HepG2 (cell line): ENCODE results near the gene MICAL3. TPM values are rescaled to one million over a fixed set of nuclear protein-coding genes. Genes with fewer than 3 reads are reported as not detected.

Experiments used
- AHDC1 ChIP-seq: sonication (generic); formaldehyde crosslinking; IDR thresholded peaks from 2 replicates; pipeline ENCODE4 v1.5.1; 2020; ENCODE audit warnings: mild to moderate bottlenecking, missing genetic modification reagents, borderline replicate concordance
- CBX5 ChIP-seq: sonication (generic); formaldehyde crosslinking; IDR thresholded peaks from 2 replicates; pipeline ENCODE4 v1.4.0; 2020; ENCODE audit warnings: missing genetic modification reagents, borderline replicate concordance
- CREM ChIP-seq, 2 experiments: sonication (generic) in 1 of 2; formaldehyde crosslinking in 1 of 2; IDR thresholded peaks; 2 replicates each; pipeline versions ENCODE4 v1.4.0 to v1.6.1; 2016 to 2020; ENCODE audit warnings: antibody characterized with exemption in 1 of 2, mild to moderate bottlenecking in 1 of 2, missing genetic modification reagents in 1 of 2
- CSRNP1 ChIP-seq: sonication (generic); formaldehyde crosslinking; IDR thresholded peaks from 2 replicates; pipeline ENCODE4 v1.8.1; 2023; ENCODE audit warnings: mild to moderate bottlenecking, missing genetic modification reagents
- JUN ChIP-seq: sonication (generic); formaldehyde crosslinking; IDR thresholded peaks from 2 replicates; pipeline ENCODE4 v1.4.0; 2020; ENCODE audit warnings: mild to moderate bottlenecking, missing genetic modification reagents
- JUND ChIP-seq: sonication (generic); formaldehyde crosslinking; IDR thresholded peaks from 2 replicates; pipeline ENCODE4 v1.8.0; 2022; ENCODE audit warnings: mild to moderate bottlenecking, missing genetic modification reagents
- KDM2A ChIP-seq: sonication (generic); formaldehyde crosslinking; IDR thresholded peaks from 2 replicates; pipeline ENCODE4 v1.4.0; 2020; ENCODE audit warnings: low read depth, missing genetic modification reagents, borderline replicate concordance
- MATR3 ChIP-seq: sonication (generic); formaldehyde crosslinking; IDR thresholded peaks from 2 replicates; pipeline ENCODE4 v1.4.0; 2020; ENCODE audit warnings: missing genetic modification reagents
- MED13 ChIP-seq: sonication (generic); formaldehyde crosslinking; IDR thresholded peaks from 2 replicates; pipeline ENCODE4 v1.5.0; 2020; ENCODE audit warnings: missing genetic modification reagents
- POLR2AphosphoS5 ChIP-seq: IDR thresholded peaks from 2 replicates; pipeline ENCODE4 v1.6.1; 2012; ENCODE audit warnings: low read depth, low read length
- RORA ChIP-seq: sonication (generic); formaldehyde crosslinking; IDR thresholded peaks from 2 replicates; pipeline ENCODE4 v1.5.0; 2020; ENCODE audit warnings: mild to moderate bottlenecking, missing genetic modification reagents, moderate library complexity
- SNAI1 ChIP-seq: sonication (generic); formaldehyde crosslinking; IDR thresholded peaks from 2 replicates; pipeline ENCODE4 v1.5.0; 2020; ENCODE audit warnings: mild to moderate bottlenecking, missing genetic modification reagents, borderline replicate concordance
- SOX13 ChIP-seq, 3 experiments: fragments of 450-650 bp in 1 of 3; sonication (generic) in 1 of 3; formaldehyde crosslinking in 1 of 3; IDR thresholded peaks in 2 of 3; conservative IDR thresholded peaks in 1 of 3; 2 replicates each; pipeline versions ENCODE4 v1.5.0 to v1.6.1; 2016 to 2020; ENCODE audit warnings: antibody characterized with exemption in 1 of 3, mild to moderate bottlenecking in 1 of 3, missing compliant biosample characterization in 1 of 3, missing genetic modification reagents in 1 of 3, moderate library complexity in 1 of 3
- TRIM22 ChIP-seq: fragments of 450-650 bp; IDR thresholded peaks from 2 replicates; pipeline ENCODE4 v1.6.1; 2017
- ZNF230 ChIP-seq: sonication (generic); formaldehyde crosslinking; IDR thresholded peaks from 2 replicates; pipeline ENCODE4 v1.4.0; 2020; ENCODE audit warnings: mild to moderate bottlenecking, missing genetic modification reagents
- ZNF234 ChIP-seq: sonication (generic); formaldehyde crosslinking; conservative IDR thresholded peaks from 2 replicates; pipeline ENCODE4 v1.5.1; 2020; ENCODE audit warnings: mild to moderate bottlenecking, missing genetic modification reagents
- ZNF431 ChIP-seq: sonication (generic); formaldehyde crosslinking; IDR thresholded peaks from 2 replicates; pipeline ENCODE4 v1.9.0; 2022; ENCODE audit warnings: missing genetic modification reagents, low read depth, mild to moderate bottlenecking, borderline replicate concordance
- ZNF432 ChIP-seq: sonication (generic); formaldehyde crosslinking; IDR thresholded peaks from 2 replicates; pipeline ENCODE4 v1.5.0; 2020; ENCODE audit warnings: missing genetic modification reagents, mild to moderate bottlenecking, borderline replicate concordance
- ZNF563 ChIP-seq: sonication (generic); formaldehyde crosslinking; IDR thresholded peaks from 2 replicates; pipeline ENCODE4 v1.8.0; 2022; ENCODE audit warnings: mild to moderate bottlenecking, moderate library complexity, missing genetic modification reagents
- ZNF709 ChIP-seq: sonication (generic); formaldehyde crosslinking; IDR thresholded peaks from 2 replicates; pipeline ENCODE4 v1.5.0; 2020; ENCODE audit warnings: mild to moderate bottlenecking, missing genetic modification reagents
- ZNF746 ChIP-seq: sonication (generic); formaldehyde crosslinking; IDR thresholded peaks from 2 replicates; pipeline ENCODE4 v1.8.0; 2022; ENCODE audit warnings: mild to moderate bottlenecking, missing genetic modification reagents
- polyA plus RNA-seq, 8 experiments: library from polyadenylated mRNA; depleted of rRNA in 3 of 8; stranded (reverse) in 7 of 8; unstranded in 1 of 8; fragments of >200 nt; fragmentation: Illumina TruSeq in 4 of 8; extraction: Trizol in 4 of 8; gene quantifications; 2 replicates each; pipeline versions ENCODE4 v1.2.1 to v1.2.3, GENCODE V29; 2011 to 2016; ENCODE audit warnings: low read depth in 4 of 8, missing spikeins in 1 of 8, mixed read lengths in 1 of 8; ENCODE audit not compliant: insufficient read depth in 1 of 8
- total RNA-seq, 5 experiments: library from RNA; depleted of rRNA; stranded (reverse); fragments of >200 nt; fragmentation: Illumina TruSeq; extraction: Trizol; gene quantifications; 2 replicates each; pipeline ENCODE4 v1.2.3, GENCODE V29; 2016; ENCODE audit warnings: low read depth in 1 of 5

MICAL3 gene
- total and polyA plus RNA-seq, 2 of the 13 experiments (the other 11 are each of a cell fraction or from before 2014, with no cell fraction given) = 5.3 to 12.5 TPM

GRCh38 chr22:17786435-17787161, 237.8 kb downstream of the MICAL3 start (continued):
- TF ChIP-seq AHDC1 (no peak), CBX5 (CRISPR knock-in tag) (no peak), CSRNP1 (CRISPR knock-in tag) (no peak), JUND (CRISPR knock-in tag) (no peak), TRIM22 (no peak), RORA (no peak), KDM2A (peak; percentile 54; the same call in 1 of the 2 replicates), ZNF746 (CRISPR knock-in tag) (no peak; the same call in 1 of the 2 replicates), SOX13 (IDR thresholded peaks at IDR 0.05) (peak; percentile 88), SOX13 (CRISPR knock-in tag; conservative IDR thresholded peaks at IDR 0.05 in 1 of 2, IDR thresholded peaks at IDR 0.05 in 1 of 2) (peak in 1 of 2 experiments; percentile 97; a peak in 2 of 4 replicates), ZNF563 (CRISPR knock-in tag) (peak; percentile 56; the same call in 1 of the 2 replicates), JUN (CRISPR knock-in tag) (0 out of 2 replicates have a peak, but pooled peaks have one; percentile 20), MATR3 (CRISPR knock-in tag) (no peak), CREM (IDR thresholded peaks at IDR 0.05) (no peak; the same call in 1 of the 2 replicates), CREM (CRISPR knock-in tag; IDR thresholded peaks at IDR 0.05) (no peak), MED13 (CRISPR knock-in tag) (no peak), ZNF431 (CRISPR knock-in tag) (no peak), ZNF709 (CRISPR knock-in tag) (no peak), SNAI1 (CRISPR knock-in tag) (no peak), ZNF234 (CRISPR knock-in tag) (no peak), ZNF230 (no peak), ZNF432 (no peak), POLR2AphosphoS5 (no peak)
